Posterior cingulate gyrus (tissue), 11 donors: ENCODE data around the gene ADAP1.

Experiments used
- DNase-seq, 10 donors: peaks; one replicate each; pipeline versions ENCODE4 v3.0.0 to v3.0.0-alpha.2; 2020 to 2021; ENCODE audit warnings: mixed read lengths in 3 of 10
- intact Hi-C: fragments of 100-400 bp; cut with DNase I; formaldehyde crosslinking; loops from one replicate; pipeline ENCODE4 v1.15.1; 2023

Gene ADAP1

DNA sequence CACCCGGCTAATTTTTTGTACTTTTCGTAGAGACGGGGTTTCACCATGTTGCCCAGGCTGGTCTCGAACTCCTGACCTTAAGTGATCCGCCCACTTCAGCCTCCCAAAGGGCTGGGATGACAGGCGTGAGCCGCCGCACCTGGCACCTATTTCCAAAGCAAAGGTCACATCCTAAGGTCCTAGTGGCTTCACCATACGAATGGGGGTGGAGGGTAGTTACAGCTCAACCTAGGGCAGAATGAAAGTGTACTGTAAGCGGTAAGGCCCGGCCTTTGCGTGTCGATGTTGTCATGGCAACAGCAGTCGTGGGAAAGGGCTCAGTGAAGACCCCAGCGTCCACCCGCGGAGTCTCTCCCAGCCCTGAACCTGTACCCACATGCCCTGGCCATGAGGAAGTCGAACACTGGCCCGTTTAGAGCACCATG lies 22.4 kb upstream of the ADAP1 start:
- intact Hi-C loops, result no loop called here
- no peak for DNase-seq

- intact Hi-C loops, result no loop called here
- DNase-seq, result peak in 1 of 10 donors; percentile 86
These were observed 21.4 kb upstream of the ADAP1 start for GRCh38 chr7:975702-976473.

DNA sequence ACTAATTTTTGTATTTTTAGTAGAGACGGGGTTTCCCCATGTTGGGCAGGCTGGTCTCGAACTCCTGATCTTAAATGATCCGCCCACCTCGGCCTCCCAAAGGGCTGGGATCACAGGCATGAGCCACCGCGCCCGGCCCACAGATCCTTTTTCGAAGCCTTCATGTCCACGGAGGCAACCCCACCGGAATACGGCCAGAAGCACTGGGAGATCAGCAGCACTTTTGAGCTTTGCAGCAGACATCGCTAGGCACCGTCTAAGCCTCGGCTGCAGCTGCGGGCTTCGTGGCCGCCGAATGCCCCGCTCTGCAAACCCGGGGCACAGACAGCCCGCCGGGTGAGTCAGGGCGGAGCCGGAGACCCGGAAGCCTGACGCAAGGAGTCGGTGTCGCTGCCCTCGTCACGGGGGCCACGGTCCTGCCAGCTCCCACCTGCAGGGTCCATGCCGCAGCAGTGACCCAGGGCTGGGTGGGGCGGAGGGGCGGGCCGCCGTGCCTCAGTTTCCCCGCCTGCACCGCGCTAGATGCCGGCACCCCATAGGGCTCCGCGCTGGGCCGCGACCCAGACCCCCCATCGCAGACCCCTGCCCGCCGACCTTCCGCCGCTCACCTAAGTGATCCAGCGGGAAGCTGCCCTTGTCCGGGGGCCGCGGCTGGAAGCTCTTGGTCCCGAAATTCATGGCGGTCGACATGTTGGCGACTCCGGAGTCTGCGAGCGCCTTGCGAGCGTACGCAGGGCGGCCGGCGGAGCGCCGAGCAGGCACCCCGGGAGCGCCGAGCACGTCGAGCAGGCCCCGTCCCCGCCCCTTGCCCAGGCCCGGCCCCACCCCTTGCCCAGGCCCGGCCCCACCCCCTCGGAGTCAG lies 20.6 kb upstream of the ADAP1 start, which contains the start of gene COX19:
COX19 (minus strand) TSS at position 730 of the 862 bp plus-strand sequence; CDS start at position 690, 40 bp downstream.
- intact Hi-C loops, result no loop called here
- peak; percentile 84 to 99 (median 87) for DNase-seq

- DNase-seq, result no peak
- intact Hi-C loops, result no loop called here
These were observed 19.7 kb upstream of the ADAP1 start for GRCh38 chr7:974172-974571.

DNA sequence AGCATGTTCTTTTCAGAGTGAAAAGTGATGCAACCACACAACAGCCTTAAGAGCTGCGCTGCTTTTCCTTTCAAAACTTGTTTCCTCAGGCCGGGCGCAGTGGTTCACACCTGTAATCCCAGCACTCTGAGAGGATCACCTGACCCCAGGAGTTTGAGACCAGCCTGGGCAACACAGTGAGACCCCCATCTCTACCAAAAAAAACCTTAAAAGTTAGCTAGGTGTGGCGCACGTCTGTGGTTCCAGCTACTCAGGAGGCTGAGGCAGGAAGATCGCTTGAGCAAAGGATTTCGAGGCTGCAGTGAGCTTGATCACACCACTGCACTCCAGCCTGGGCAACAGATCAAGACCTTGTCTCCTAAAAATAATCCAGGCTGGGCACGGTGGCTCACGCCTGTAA lies 18.8 kb upstream of the ADAP1 start:
- intact Hi-C loops, result no loop called here
- DNase-seq, result no peak

DNA sequence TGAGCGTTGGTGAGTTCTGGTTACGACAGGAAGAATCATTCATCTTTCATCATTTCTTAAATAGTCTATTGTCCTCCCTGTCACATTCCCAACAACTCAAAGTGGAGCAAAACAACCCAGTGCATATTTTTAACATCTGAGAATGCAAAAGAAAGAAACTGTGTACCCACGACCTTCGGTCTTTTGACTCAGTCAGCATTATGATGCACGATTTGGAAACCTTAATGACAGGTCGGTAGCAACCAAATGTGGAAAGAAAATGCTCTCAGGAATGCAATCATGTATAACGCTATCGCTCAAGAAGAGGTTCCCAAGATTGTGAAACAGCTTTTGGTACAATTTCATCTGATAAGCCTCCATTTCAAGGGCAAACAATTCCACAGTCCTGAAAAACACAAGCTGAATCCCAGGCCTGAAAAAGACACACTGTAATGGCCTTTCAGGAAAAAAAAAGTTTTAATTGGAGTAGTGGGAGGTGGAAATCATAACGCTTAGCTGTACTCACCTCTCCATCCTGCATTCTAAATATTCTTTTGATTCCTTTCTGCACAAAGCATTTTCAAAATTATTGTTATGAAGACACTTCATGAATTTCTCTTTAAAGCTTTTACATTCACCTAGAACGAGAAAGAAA lies 18.3 kb upstream of the ADAP1 start:
- no peak for DNase-seq
- intact Hi-C loops, result no loop called here

DNA sequence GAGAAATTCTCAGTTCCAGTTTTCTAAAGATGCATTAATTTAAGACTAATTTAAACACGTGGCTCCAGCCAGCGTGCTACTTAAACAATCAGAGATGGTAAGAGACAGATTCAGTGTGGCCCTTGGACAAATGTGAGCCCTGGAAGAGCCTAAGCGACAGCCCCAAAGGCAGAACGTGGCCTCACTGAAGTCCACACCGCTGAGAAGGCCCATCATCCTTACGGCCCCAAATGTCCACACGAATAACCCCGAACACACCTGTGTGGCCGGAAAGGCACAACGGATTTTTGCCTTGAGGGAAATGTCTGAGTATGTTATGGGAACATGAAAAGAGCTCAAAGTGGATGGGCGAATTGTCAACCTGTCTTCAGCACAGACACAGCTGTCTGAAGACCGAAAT lies 17.6 kb upstream of the ADAP1 start:
- DNase-seq, result no peak
- intact Hi-C loops, result no loop called here

- intact Hi-C loops, result no loop called here
- DNase-seq, result no peak
These were observed 16.3 kb upstream of the ADAP1 start for GRCh38 chr7:970744-971143.

GRCh38 chr7:969403-969802 lies 14.9 kb upstream of the ADAP1 start:
- no peak for DNase-seq
- intact Hi-C loops, result no loop called here

GRCh38 chr7:968205-969105 lies 14.0 kb upstream of the ADAP1 start:
- no peak for DNase-seq
- intact Hi-C loops, result no loop called here

DNA sequence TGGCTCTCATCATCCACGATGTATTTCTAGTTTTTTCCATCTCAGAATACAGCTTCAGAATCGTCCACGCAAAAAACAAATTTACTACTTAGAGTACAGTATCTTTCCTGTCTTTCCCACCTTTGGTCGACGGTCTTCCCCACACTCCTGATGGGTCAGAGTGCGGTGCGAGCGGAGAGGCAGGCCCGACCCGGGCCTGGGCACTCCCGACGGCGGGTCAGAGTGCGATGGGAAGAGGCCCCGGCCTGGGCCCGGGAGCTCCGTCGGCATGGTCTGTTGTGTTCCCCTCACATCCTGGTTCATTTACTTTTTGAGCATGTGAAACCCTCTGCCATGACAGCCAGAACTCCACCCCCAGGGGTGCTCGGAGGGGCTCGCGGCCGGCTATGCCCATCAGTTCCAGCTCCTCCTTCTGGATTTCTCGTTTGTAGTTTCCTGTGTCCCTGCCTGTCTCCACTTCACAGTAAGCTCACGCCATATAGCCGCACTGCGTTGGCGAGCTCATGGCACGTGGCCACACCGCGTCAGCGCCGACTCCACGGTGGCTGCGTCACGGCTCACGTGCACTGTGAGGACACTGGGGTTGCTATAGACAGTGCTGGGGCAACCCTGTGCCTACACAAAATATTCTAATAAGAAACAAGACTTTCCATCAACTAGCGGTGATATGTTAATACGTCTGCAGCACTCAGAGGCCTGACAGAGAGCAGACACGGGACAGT lies 13.0 kb upstream of the ADAP1 start:
- DNase-seq, result no peak
- intact Hi-C loops, result no loop called here

DNA sequence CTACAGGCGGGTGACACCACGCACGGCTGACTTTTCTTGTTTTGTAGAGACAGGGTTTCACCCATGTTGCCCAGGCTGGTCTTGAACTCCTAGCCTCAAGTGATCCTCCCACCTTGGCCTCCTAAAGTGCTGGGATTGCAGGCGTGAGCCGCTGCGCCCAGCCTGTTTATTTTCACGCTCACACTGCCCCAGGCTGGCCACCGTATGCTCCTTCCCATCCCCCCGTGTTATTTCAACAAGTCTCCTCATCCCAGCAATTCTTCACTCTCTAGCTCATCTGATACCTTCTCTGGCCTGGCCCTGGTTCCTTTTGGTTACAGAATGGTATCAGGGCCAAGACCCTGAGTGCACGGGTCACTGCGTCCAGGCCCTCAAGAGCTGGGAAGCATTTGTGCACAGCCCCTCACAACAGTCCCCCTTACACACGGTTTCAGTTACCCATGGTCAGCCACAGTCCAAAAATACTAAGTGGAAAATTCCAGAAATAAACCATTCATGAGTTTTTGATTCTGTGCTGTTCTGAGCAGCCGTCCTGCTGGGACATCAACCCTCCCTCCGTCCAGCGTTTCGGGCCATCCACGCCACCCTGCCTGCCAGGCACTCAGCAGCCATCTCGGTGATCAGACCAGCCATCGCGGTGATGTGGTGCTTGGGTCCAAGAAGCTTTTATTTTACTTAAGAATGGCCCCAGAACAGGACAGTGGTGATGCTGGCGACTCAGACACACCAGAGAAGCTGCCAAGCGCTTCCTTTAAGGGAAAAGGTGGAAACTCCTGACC lies 12.0 kb upstream of the ADAP1 start:
- intact Hi-C loops, result no loop called here
- peak in 3 of 10 donors; percentile 5 to 78 (median 33) for DNase-seq

DNA sequence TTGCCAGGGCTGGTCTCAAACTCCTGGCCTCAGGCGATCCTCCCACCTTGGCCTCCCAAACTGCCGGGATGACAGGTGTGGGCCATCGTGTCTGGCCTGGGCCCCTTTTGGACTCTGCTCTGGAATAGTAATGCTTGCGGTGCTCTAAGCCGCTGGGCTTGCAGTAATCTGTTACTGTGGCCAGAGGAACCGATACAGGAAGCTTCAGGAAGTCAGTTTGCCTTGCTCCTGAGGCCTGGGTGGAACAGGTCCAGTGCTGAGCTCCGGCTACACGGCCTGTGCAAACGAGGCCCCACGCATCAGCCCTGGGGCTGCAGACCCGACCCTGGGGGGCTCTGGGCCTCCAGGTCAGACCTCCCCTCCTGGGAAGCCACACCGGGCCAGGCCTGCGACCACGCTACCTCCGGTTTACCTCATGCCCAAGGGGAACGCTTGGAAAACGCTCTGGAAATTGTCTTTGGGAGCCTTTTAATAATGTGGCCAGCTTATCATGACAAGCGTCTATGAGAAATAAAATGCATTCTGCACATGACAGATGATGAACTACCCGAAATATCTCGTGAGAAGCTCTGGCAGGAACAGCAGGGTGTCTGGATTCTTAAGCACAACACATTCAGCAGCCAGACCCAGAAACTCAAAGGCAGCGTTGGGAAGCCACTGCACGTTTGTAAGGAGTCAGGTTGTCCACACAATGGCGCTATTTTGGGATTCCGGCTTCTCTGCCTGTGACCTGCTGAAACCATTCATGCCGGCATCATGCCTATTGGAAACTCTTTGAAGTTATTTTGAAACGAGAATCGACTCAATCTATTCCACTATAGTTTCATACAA lies 10.1 kb upstream of the ADAP1 start:
- peak in 7 of 10 donors; percentile 50 to 93 (median 72) for DNase-seq
- intact Hi-C loops, result no loop called here

DNA sequence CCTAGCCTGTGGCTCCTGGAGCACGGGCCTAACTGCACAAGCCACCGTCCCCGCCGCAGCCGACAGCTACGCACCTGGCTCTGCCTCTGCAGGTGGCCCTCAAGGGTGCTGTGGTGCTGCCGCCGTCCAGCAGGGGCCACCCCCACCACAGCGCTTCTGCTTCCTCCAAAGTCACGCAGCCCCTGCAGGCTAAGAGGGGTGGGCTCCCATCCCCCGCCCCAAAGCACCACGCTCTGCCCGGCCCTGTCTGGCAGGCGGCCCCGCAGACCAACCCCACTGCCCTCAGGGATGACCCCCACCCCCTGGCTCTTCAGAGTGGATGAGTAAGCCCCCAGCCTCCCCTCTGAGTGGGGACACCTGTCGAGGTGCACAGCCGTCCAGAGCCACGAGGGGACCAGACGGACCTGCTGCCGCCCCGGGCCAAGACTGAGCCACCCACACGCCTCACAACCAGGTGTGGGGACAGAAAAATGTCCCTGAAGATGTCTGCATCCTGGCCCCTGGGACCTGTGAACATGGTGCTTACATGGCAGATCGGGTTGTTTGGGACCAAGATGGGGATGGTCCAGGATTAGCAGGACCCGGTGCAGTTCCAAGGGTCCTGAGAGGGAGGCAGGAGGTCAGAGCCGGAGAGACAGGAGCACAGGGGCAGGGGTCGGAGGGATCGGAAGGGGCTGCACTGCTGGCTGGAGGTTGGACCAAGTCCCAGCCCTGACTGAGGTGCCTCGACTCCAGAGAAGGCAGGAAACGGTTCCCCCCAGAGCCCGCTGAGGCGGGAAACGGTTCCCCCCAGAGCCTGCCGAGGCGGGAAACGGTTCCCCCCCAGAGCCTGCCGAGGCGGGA lies 9.0 kb upstream of the ADAP1 start:
- DNase-seq, result peak in 3 of 10 donors; percentile 67 to 79 (median 79)
- intact Hi-C loops, result no loop called here

DNA sequence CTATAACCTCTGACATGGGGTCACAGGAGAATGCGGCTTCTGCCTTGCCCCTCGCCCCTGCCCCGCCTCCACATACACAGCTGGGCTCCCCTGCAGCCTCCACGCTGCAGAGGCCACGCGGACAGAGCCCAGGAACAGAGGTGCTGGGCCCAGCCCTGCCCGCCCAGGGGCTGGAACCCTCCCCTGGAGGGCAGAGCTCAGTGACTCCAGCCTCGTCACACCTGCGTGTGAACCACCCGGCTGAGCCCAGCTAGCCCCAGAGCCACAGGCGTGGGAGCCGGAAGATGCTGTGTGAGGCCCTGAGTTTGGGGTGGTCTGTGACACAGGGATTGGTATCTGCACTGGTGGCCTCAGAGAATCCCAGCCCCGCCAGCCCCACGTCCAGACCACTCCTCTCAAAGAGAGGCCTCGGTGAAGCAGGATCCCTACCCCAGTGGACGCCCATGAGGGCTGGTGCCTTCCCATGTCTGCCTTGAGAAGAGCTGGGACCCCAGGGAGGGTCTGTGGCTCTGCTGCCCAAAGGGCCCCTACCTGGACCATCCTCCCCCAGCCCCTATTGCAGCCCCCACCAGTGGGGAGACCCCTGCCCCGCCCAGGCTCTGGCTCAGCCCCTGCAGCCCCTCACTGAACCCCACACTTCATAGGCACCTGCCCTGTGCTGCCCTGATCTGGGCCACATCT lies 8.1 kb upstream of the ADAP1 start:
- intact Hi-C loops, result no loop called here
- DNase-seq, result peak in 3 of 10 donors; percentile 48 to 67 (median 65)
